Fibroblast of lung (primary cell): ENCODE data around the gene THOC2. TPM values are rescaled to one million over a fixed set of nuclear protein-coding genes. Genes with fewer than 3 reads are reported as not detected.

Experiments used
- DNase-seq, 2 donors: peaks; one replicate each; pipeline versions ENCODE4 v3.0.0 to v3.0.0-alpha.2; 2010; ENCODE audit warnings: low read depth in 2 of 2
- H2AFZ ChIP-seq: 2 replicates; pipeline ENCODE4 v1.5.1; 2012; ENCODE audit warnings: low read length, control low read depth, inconsistent platforms
- H3K27ac ChIP-seq: 2 replicates; pipeline ENCODE4 v1.5.1; 2011; ENCODE audit warnings: low read length, control low read depth; ENCODE audit not compliant: insufficient read depth
- H3K27me3 ChIP-seq: 2 replicates; pipeline ENCODE4 v1.5.1; 2011; ENCODE audit warnings: mild to moderate bottlenecking, low read length; ENCODE audit not compliant: control insufficient read depth, insufficient read depth
- H3K36me3 ChIP-seq: 2 replicates; pipeline ENCODE4 v1.5.1; 2011; ENCODE audit warnings: low read length; ENCODE audit not compliant: control insufficient read depth, insufficient read depth
- H3K4me1 ChIP-seq: 2 replicates; pipeline ENCODE4 v1.5.1; 2011; ENCODE audit warnings: low read length; ENCODE audit not compliant: control insufficient read depth, insufficient read depth; ENCODE audit errors: extremely low read depth
- H3K4me2 ChIP-seq: 2 replicates; pipeline ENCODE4 v1.5.1; 2011; ENCODE audit warnings: low read length, control low read depth; ENCODE audit not compliant: insufficient read depth; ENCODE audit errors: extremely low read depth
- H3K4me3 ChIP-seq, 4 experiments: fragments of 200-600 bp in 1 of 4; sonication (generic) in 1 of 4; replicated peaks in 1 of 4; 2 replicates each; pipeline ENCODE4 v1.5.1; 2011 to 2016; ENCODE audit warnings: low read length in 4 of 4, low read depth in 3 of 4, mild to moderate bottlenecking in 3 of 4, control low read depth in 2 of 4, inconsistent platforms in 1 of 4, mixed read lengths in 1 of 4; ENCODE audit not compliant: insufficient read depth in 1 of 4; ENCODE audit errors: control extremely low read depth in 1 of 4
- H3K79me2 ChIP-seq: 2 replicates; pipeline ENCODE4 v1.5.1; 2012; ENCODE audit warnings: mild to moderate bottlenecking, low read length, inconsistent platforms; ENCODE audit not compliant: control insufficient read depth, insufficient read depth
- H3K9ac ChIP-seq: 2 replicates; pipeline ENCODE4 v1.5.1; 2011; ENCODE audit warnings: mild to moderate bottlenecking, low read length, control low read depth; ENCODE audit not compliant: insufficient read depth
- H3K9me3 ChIP-seq: 2 replicates; pipeline ENCODE4 v1.5.1; 2012; ENCODE audit warnings: low read depth, low read length; ENCODE audit not compliant: control insufficient read depth, insufficient read depth
- H4K20me1 ChIP-seq: 2 replicates; pipeline ENCODE4 v1.5.1; 2011; ENCODE audit warnings: low read length; ENCODE audit not compliant: control insufficient read depth, insufficient read depth; ENCODE audit errors: extremely low read depth
- EZH2 ChIP-seq: IDR thresholded peaks from 2 replicates; pipeline ENCODE4 v1.5.1; 2012; ENCODE audit warnings: low read length, control low read depth, mild to moderate bottlenecking; ENCODE audit errors: missing control alignments
- polyA plus RNA-seq, 2 donors: library from polyadenylated mRNA; depleted of rRNA in 1 of 2; stranded (reverse) in 1 of 2; unstranded in 1 of 2; fragments of >200 nt; gene quantifications; 2 replicates each; pipeline ENCODE4 v1.2.1, GENCODE V29; 2011 to 2012; ENCODE audit warnings: missing spikeins in 1 of 2
- total RNA-seq: library from RNA; depleted of rRNA; stranded (reverse); fragments of >200 nt; gene quantifications from 2 replicates; pipeline ENCODE4 v1.2.1, GENCODE V29; 2014
- TF ChIP-seq, protein P1 (sequence below), 2 donors: IDR thresholded peaks in 1 of 2; conservative IDR thresholded peaks in 1 of 2; 1 replicate in 1 of 2; 2 replicates in 1 of 2; pipeline ENCODE4 v1.5.1; 2011 to 2012; ENCODE audit warnings: low read length in 2 of 2, control low read depth in 1 of 2, inconsistent platforms in 1 of 2, low read depth in 1 of 2, mild to moderate bottlenecking in 1 of 2

THOC2 gene
- total and polyA plus RNA-seq, 2 donors (not counting 1 experiment from before 2014, with no cell fraction given), result 62.9 to 70.0 TPM

DNA sequence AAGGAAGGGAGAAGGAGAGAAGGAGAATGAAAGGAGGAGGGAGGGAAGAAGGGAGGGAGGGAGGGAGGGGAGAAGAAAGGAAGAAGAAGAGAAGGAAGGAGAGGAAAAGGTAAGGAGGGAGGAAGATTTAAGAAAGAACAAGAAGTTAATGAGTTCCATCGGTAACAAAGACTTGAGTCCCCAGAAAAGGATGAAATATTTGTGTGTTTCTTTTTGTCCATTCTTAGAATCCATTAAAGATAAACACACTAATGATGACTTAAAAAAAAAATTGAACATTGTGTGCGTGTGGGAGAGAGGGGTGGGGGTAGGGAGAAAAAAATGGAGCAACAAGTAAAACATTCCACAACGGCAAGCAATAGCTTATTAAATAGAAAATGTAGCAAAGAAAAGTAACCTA is 131.4 kb downstream of the THOC2 start:
- H3K27ac ChIP-seq, result no peak overlapping the region
- TF ChIP-seq, protein P1, sequence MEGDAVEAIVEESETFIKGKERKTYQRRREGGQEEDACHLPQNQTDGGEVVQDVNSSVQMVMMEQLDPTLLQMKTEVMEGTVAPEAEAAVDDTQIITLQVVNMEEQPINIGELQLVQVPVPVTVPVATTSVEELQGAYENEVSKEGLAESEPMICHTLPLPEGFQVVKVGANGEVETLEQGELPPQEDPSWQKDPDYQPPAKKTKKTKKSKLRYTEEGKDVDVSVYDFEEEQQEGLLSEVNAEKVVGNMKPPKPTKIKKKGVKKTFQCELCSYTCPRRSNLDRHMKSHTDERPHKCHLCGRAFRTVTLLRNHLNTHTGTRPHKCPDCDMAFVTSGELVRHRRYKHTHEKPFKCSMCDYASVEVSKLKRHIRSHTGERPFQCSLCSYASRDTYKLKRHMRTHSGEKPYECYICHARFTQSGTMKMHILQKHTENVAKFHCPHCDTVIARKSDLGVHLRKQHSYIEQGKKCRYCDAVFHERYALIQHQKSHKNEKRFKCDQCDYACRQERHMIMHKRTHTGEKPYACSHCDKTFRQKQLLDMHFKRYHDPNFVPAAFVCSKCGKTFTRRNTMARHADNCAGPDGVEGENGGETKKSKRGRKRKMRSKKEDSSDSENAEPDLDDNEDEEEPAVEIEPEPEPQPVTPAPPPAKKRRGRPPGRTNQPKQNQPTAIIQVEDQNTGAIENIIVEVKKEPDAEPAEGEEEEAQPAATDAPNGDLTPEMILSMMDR (conservative IDR thresholded peaks at IDR 0.05 in 1 of 2, IDR thresholded peaks at IDR 0.05 in 1 of 2; ENCODE audit: low read depth in 1 of 2, low read length in 2 of 2), result no peak
- no peak for TF ChIP-seq EZH2
- no peaks in the 10 kb centered on the region for H3K4me1 ChIP-seq
- H3K79me2 ChIP-seq, result no peaks in the 10 kb centered on the region
- no peak overlapping the region for H3K9ac ChIP-seq
- no peak overlapping the region for H2AFZ ChIP-seq
- no peaks in the 10 kb centered on the region for H3K9me3 ChIP-seq
- H3K36me3 ChIP-seq, result no peaks in the 10 kb centered on the region
- H3K4me3 ChIP-seq, result no peak overlapping the region
- H4K20me1 ChIP-seq, result no peaks in the 10 kb centered on the region
- H3K27me3 ChIP-seq, result no peaks in the 10 kb centered on the region
- no peak overlapping the region for H3K4me2 ChIP-seq
- DNase-seq, result no peak

DNA sequence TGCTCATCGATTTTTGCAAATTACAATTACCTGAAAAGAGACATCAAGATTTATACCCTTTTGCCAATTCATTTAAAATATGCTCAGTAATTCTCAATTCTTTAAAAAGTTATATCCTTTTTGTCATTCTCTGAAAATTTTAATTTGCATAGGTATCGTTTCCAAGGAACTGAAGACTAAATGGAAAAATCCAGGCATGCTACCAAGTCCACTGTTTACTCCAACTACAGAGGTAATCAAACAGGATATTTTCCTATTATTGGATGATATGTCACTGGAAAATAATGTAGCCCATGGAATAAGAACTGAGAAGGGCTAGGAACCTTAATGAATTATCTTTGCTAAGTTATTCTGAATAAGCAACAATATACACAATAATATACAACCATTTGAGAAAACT is 132.7 kb downstream of the THOC2 start:
- Histone ChIP-seq H3K9me3 (no peaks in the 10 kb centered on the region), H3K36me3 (no peaks in the 10 kb centered on the region), H3K79me2 (no peaks in the 10 kb centered on the region), H3K4me2 (no peak overlapping the region), H3K27ac (no peak overlapping the region), H3K4me1 (no peaks in the 10 kb centered on the region), H4K20me1 (no peaks in the 10 kb centered on the region), H3K27me3 (no peaks in the 10 kb centered on the region), H3K4me3 (no peak overlapping the region), H3K9ac (no peak overlapping the region), H2AFZ (no peak overlapping the region)
- DNase-seq, result no peak
- no peak for TF ChIP-seq EZH2
- TF ChIP-seq, protein P1 (conservative IDR thresholded peaks at IDR 0.05 in 1 of 2, IDR thresholded peaks at IDR 0.05 in 1 of 2; ENCODE audit: low read depth in 1 of 2, low read length in 2 of 2), result no peak

DNA sequence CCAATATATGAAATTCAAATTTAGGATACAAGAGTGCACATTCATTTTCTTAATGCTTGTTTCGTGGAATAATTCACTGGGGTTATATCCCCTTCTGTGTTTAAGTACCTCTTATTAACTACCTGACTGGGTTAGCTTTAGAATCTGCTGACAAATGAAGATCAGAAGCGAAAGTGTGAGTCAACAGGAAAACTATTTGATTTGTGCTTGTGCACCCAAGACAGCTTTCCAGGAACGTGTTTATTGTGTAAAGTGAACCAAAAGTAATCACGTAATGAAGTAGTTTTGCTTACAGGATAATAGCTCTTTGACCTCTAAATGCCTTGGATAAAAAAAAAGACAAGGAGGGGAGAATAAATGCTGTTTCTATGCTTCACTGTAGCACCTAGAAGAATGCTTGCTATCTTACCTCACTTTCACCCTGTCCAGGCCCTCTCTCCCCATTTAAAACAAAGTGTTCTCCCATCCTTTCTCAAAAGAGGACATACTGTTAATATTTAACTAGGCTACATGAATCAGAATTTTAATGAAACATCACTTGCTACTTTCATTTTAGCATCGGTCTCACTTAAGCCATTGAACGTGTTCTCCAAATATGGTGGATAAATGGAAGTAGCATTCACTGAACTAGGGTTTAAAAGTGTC is 141.9 kb downstream of the THOC2 start:
- Histone ChIP-seq H3K4me3 (no peak overlapping the region), H3K4me1 (no peaks in the 10 kb centered on the region), H3K79me2 (no peaks in the 10 kb centered on the region), H3K9me3 (no peaks in the 10 kb centered on the region), H3K27ac (no peak overlapping the region), H3K36me3 (no peaks in the 10 kb centered on the region), H3K4me2 (no peak overlapping the region), H2AFZ (no peak overlapping the region), H3K9ac (no peak overlapping the region), H4K20me1 (no peaks in the 10 kb centered on the region), H3K27me3 (no peaks in the 10 kb centered on the region)
- DNase-seq, result peak; percentile 1 to 59
- TF ChIP-seq EZH2, result no peak
- TF ChIP-seq, protein P1 (conservative IDR thresholded peaks at IDR 0.05 in 1 of 2, IDR thresholded peaks at IDR 0.05 in 1 of 2; ENCODE audit: low read depth in 1 of 2, low read length in 2 of 2), result no peak
